Measurements from ENCODE around the gene FGR.
"Not testable (repeated sequence)": the region's sequence is repeated elsewhere in the genome, so short reads cannot be mapped to it uniquely, and the experiment has no call there.

The FGR gene

GRCh38 chr1:27659497-27660299 lies 24.7 kb upstream of the FGR start:
- peak; percentile 68 for DNase-seq (ENCODE audit: low read depth)

GRCh38 chr1:27658951-27659496 lies 24.0 kb upstream of the FGR start:
- DNase-seq (ENCODE audit: low read depth) = peak; percentile 33

GRCh38 chr1:27656157-27656893 lies 21.3 kb upstream of the FGR start:
- peak; percentile 22 for DNase-seq (ENCODE audit: low read depth)

GRCh38 chr1:27655151-27655937 lies 20.4 kb upstream of the FGR start:
- no peak for DNase-seq (ENCODE audit: low read depth)

- DNase-seq (ENCODE audit: low read depth) = no peak
These were observed 17.3 kb upstream of the FGR start for GRCh38 chr1:27652111-27652864.

- DNase-seq (ENCODE audit: low read depth) = peak; percentile 39
These were observed 15.7 kb upstream of the FGR start for GRCh38 chr1:27650539-27651175.

- DNase-seq (ENCODE audit: low read depth) = no peak
These were observed 15.2 kb upstream of the FGR start for GRCh38 chr1:27650171-27650538.

GRCh38 chr1:27649306-27649635 lies 14.3 kb upstream of the FGR start:
- no peak for DNase-seq (ENCODE audit: low read depth)

GRCh38 chr1:27648602-27649305 lies 13.8 kb upstream of the FGR start:
- no peak for DNase-seq (ENCODE audit: low read depth)

- no peak for DNase-seq (ENCODE audit: low read depth)
These were observed 12.3 kb upstream of the FGR start for GRCh38 chr1:27647328-27647727.

- no peak for DNase-seq (ENCODE audit: low read depth)
These were observed 11.7 kb upstream of the FGR start for GRCh38 chr1:27646676-27647075.

- DNase-seq (ENCODE audit: low read depth) = no peak
These were observed 10.1 kb upstream of the FGR start for GRCh38 chr1:27645071-27645415.

- DNase-seq (ENCODE audit: low read depth) = no peak
These were observed 9.5 kb upstream of the FGR start for GRCh38 chr1:27644369-27645070.

- DNase-seq (ENCODE audit: low read depth) = peak; percentile 46
These were observed 8.8 kb upstream of the FGR start for GRCh38 chr1:27643600-27644368.

- DNase-seq (ENCODE audit: low read depth) = not testable (repeated sequence)
These were observed 5.5 kb upstream of the FGR start for GRCh38 chr1:27640514-27640913.

- DNase-seq (ENCODE audit: low read depth) = no peak
These were observed 3.8 kb upstream of the FGR start for GRCh38 chr1:27638805-27639204.

- no peak for DNase-seq (ENCODE audit: low read depth)
These were observed 3.2 kb upstream of the FGR start for GRCh38 chr1:27638047-27638734.

GRCh38 chr1:27635396-27636142 lies 584 bp upstream of the FGR start:
- DNase-seq (ENCODE audit: low read depth) = no peak
